ENCODE data around the gene HNRNPF.

HNRNPF gene

DNA sequence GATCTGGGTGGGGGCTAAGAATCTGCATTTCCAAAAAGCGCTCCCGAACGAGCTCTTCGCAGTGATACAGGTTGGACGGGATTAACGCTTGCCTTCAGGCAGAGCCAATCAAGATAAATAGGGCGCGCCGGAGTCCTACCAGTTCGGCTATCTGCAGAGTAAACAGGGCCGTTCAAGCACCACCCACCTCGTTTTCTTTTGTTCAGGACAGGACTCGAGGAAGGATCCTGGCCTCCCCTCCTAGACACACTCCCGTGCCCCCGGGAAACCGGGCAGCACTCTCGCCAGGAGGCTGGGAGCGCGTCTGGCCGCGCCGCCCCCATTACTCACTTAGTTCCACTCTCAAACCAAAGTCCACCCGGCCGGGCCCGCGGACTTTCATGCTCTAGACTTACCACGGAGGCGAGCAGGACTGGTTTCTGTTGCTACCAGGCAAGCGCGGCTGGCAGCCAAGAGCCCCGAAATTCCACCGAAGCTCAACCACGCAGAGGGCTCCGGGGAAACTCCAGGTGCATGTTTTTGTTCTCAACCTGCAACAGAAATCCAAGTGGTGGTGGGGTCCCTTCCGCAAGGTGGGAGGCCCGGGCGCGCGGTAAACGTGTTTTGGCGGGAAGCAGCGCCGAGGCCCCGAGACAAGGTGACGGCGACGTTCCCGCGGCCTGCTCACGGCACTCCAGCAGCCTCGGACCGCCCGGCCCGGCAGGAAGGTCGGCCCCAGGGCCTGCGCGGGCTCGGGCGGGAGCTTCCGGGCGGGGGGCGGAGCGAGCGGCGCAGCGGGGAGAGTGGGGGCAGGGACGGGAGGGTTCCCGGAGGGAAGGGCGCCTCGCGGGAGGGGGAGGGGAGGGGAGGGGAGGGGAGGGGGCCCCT, 12.7 kb downstream of the HNRNPF start (continued):
- TF ChIP-seq ZNF398 (tag by site-specific recombination; IDR thresholded peaks at IDR 0.05) (peak; percentile 23; the same call in 1 of the 2 replicates), SP2 (tag by site-specific recombination; IDR thresholded peaks at IDR 0.05) (peak; percentile 49), BCL11B (tag by site-specific recombination; IDR thresholded peaks at IDR 0.05; ENCODE audit: low read depth) (no peak), ZNF112 (tag by site-specific recombination; IDR thresholded peaks at IDR 0.05) (no peak), SP7 (tag by site-specific recombination; IDR thresholded peaks at IDR 0.05) (peak; percentile 43; the same call in 1 of the 2 replicates), ZNF292 (tag by site-specific recombination; IDR thresholded peaks at IDR 0.05; ENCODE audit: borderline replicate concordance, low read depth) (no peak), HOXC10 (CRISPR knock-in tag; IDR thresholded peaks at IDR 0.05) (0 out of 2 replicates have a peak, but pooled peaks have one; percentile 56), ZNF335 (tag by site-specific recombination; conservative IDR thresholded peaks at IDR 0.05) (peak; percentile 48), ZNF548 (tag by site-specific recombination; IDR thresholded peaks at IDR 0.05) (no peak), KLF9 (tag by site-specific recombination; IDR thresholded peaks at IDR 0.05; ENCODE audit: low read depth) (0 out of 2 replicates have a peak, but pooled peaks have one; percentile 24), ZBTB20 (tag by site-specific recombination; IDR thresholded peaks at IDR 0.05) (peak; percentile 47; the same call in 1 of the 2 replicates), ZNF501 (tag by site-specific recombination; IDR thresholded peaks at IDR 0.05) (no peak), ZNF148 (tag by site-specific recombination; IDR thresholded peaks at IDR 0.05; ENCODE audit: borderline replicate concordance) (no peak), ZBTB8A (tag by site-specific recombination; IDR thresholded peaks at IDR 0.05) (no peak; the same call in 1 of the 2 replicates), ZNF610 (tag by site-specific recombination; IDR thresholded peaks at IDR 0.05; ENCODE audit: borderline replicate concordance) (0 out of 2 replicates have a peak, but pooled peaks have one; percentile 26), REST (tag by site-specific recombination; IDR thresholded peaks at IDR 0.05) (no peak)
- TF ChIP-seq, protein P1, sequence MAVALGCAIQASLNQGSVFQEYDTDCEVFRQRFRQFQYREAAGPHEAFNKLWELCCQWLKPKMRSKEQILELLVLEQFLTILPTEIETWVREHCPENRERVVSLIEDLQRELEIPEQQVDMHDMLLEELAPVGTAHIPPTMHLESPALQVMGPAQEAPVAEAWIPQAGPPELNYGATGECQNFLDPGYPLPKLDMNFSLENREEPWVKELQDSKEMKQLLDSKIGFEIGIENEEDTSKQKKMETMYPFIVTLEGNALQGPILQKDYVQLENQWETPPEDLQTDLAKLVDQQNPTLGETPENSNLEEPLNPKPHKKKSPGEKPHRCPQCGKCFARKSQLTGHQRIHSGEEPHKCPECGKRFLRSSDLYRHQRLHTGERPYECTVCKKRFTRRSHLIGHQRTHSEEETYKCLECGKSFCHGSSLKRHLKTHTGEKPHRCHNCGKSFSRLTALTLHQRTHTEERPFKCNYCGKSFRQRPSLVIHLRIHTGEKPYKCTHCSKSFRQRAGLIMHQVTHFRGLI (tag by site-specific recombination; IDR thresholded peaks at IDR 0.05): no peak; the same call in 1 of the 2 replicates
- TF ChIP-seq, protein P2, sequence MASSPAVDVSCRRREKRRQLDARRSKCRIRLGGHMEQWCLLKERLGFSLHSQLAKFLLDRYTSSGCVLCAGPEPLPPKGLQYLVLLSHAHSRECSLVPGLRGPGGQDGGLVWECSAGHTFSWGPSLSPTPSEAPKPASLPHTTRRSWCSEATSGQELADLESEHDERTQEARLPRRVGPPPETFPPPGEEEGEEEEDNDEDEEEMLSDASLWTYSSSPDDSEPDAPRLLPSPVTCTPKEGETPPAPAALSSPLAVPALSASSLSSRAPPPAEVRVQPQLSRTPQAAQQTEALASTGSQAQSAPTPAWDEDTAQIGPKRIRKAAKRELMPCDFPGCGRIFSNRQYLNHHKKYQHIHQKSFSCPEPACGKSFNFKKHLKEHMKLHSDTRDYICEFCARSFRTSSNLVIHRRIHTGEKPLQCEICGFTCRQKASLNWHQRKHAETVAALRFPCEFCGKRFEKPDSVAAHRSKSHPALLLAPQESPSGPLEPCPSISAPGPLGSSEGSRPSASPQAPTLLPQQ (tag by site-specific recombination; IDR thresholded peaks at IDR 0.05): peak; percentile 55
- TF ChIP-seq, protein P3, sequence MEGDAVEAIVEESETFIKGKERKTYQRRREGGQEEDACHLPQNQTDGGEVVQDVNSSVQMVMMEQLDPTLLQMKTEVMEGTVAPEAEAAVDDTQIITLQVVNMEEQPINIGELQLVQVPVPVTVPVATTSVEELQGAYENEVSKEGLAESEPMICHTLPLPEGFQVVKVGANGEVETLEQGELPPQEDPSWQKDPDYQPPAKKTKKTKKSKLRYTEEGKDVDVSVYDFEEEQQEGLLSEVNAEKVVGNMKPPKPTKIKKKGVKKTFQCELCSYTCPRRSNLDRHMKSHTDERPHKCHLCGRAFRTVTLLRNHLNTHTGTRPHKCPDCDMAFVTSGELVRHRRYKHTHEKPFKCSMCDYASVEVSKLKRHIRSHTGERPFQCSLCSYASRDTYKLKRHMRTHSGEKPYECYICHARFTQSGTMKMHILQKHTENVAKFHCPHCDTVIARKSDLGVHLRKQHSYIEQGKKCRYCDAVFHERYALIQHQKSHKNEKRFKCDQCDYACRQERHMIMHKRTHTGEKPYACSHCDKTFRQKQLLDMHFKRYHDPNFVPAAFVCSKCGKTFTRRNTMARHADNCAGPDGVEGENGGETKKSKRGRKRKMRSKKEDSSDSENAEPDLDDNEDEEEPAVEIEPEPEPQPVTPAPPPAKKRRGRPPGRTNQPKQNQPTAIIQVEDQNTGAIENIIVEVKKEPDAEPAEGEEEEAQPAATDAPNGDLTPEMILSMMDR (tag by site-specific recombination; IDR thresholded peaks at IDR 0.05): no peak
- TF ChIP-seq, protein P4, sequence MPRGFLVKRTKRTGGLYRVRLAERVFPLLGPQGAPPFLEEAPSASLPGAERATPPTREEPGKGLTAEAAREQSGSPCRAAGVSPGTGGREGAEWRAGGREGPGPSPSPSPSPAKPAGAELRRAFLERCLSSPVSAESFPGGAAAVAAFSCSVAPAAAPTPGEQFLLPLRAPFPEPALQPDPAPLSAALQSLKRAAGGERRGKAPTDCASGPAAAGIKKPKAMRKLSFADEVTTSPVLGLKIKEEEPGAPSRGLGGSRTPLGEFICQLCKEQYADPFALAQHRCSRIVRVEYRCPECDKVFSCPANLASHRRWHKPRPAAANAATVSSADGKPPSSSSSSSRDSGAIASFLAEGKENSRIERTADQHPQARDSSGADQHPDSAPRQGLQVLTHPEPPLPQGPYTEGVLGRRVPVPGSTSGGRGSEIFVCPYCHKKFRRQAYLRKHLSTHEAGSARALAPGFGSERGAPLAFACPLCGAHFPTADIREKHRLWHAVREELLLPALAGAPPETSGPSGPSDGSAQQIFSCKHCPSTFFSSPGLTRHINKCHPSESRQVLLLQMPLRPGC (tag by site-specific recombination; IDR thresholded peaks at IDR 0.05): 0 out of 2 replicates have a peak, but pooled peaks have one; percentile 15
- TF ChIP-seq, protein P5, sequence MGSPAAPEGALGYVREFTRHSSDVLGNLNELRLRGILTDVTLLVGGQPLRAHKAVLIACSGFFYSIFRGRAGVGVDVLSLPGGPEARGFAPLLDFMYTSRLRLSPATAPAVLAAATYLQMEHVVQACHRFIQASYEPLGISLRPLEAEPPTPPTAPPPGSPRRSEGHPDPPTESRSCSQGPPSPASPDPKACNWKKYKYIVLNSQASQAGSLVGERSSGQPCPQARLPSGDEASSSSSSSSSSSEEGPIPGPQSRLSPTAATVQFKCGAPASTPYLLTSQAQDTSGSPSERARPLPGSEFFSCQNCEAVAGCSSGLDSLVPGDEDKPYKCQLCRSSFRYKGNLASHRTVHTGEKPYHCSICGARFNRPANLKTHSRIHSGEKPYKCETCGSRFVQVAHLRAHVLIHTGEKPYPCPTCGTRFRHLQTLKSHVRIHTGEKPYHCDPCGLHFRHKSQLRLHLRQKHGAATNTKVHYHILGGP (tag by site-specific recombination; IDR thresholded peaks at IDR 0.05): no peak

Data from HEK293 (cell line).